SKM-1 treated with dmso at 0.1 percent for 144 hours (cell line): Measurements from ENCODE around the gene SPOCK1.
"Not testable (repeated sequence)": the region's sequence is repeated elsewhere in the genome, so short reads cannot be mapped to it uniquely, and the experiment has no call there.

Experiments used
- DNase-seq: peaks from one replicate; lab custom pipeline; 2025; ENCODE audit not compliant: unreplicated experiment; lab: John Stamatoyannopoulos, UW

Gene SPOCK1

DNA sequence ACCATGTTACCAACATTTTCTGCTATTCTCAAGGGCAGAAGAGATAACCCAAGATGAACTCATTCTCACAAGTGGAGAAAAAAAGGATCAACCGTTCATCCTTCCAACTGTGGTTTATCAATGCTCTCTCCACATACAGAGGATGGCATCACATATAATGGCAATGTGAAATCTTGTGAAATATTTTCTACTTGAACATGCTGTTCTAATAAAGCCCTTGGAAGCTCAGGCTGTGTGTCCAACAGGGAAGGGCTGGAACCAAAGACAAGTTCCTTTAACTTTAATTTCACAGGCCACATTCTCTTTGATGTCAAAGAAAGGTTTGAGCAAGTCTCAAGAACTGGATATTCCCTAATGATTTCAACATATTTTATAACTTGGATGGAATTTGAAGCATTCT, 230.5 kb downstream of the SPOCK1 start:
- DNase-seq: no peak

DNA sequence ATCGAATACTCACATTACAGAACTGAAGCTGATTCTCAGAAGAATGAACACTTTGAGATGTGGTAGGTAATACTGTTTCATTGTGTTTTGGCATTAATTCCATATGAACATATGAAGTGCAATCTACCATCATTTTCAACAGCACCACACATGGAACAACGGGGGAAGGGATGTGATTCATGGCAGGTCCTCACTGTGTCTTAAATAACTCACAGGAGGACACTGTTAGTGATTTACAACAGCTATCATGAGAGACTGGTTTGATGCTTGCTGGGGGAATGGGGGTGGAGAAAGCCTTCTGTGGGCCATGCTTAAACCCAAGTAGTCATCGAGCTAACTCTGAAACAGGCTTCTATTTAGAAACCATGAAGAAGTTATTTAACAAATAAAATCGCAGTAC, 232.9 kb downstream of the SPOCK1 start:
- no peak for DNase-seq

GRCh38 chr5:137265457-137265856, 233.7 kb downstream of the SPOCK1 start:
- no peak for DNase-seq

DNA sequence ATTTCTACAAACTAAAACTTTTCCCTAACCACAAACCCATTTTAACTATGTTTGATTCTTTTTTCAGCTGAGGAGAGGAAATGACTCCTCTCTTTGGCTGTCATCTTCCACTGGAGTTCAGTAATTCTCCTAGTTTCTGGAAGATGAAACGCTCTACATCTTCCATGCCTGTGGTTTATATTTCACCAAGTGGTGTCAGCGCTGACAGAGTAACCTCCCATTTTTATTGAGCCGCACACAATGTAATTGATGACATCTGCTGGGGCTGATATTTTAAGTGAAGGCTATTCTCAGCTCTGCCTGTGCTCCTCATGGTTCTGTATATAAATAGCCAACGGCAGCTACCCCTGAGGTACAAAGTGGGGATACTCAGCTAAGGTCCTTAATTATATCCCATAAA, 234.6 kb downstream of the SPOCK1 start:
- no peak for DNase-seq

- DNase-seq: no peak
These were observed 235.1 kb downstream of the SPOCK1 start for GRCh38 chr5:137264041-137264440.

GRCh38 chr5:137263371-137264005, 235.6 kb downstream of the SPOCK1 start:
- no peak for DNase-seq

- no peak for DNase-seq
These were observed 236.3 kb downstream of the SPOCK1 start for GRCh38 chr5:137262818-137263217.

GRCh38 chr5:137260820-137261695, 238.1 kb downstream of the SPOCK1 start:
- no peak for DNase-seq

- not testable (repeated sequence) for DNase-seq
These were observed 240.0 kb downstream of the SPOCK1 start for GRCh38 chr5:137259115-137259514.

DNA sequence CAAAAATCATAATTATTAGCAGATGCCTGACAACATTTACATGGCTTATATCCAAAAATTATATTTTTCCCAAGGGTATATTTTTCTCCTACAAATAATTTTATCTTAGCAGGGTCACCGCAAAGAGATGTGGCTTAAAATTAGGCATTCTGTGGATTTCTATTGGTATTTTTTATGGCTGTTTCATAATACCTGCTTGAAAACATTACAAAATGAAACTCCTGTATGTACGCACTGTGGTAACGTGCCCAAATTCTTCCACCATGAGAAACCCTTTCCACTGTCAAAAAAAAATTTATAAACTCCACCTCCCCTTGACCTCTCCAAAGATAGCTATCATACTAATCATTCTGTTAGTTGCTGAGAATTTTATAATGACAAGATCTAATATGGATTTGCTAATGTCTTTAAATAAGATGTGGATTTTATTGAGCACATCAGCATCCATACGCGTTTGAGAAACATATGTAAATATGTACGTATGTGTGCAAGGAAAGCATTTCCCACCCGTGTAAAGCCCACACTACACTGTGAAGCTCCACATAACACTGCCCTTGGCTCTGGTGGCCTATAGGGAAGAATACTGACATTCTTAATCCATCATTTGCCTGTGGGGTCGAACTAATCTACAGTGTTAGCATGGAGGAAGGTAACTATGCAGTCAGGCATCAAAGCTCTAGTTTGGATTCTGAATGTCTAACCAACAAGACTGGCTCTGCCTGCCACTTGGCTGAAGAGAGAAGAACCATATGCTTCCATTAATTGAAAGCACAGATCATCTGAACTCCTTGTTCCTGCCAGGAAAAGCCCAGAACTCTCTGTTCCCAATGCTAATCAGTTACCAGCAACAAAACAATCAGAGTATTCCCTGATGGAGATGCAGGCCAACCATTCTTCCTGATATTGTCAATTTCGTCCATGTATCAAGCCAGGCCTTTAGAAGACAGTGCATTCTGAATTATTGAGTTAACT, 244.7 kb downstream of the SPOCK1 start:
- no peak for DNase-seq

DNA sequence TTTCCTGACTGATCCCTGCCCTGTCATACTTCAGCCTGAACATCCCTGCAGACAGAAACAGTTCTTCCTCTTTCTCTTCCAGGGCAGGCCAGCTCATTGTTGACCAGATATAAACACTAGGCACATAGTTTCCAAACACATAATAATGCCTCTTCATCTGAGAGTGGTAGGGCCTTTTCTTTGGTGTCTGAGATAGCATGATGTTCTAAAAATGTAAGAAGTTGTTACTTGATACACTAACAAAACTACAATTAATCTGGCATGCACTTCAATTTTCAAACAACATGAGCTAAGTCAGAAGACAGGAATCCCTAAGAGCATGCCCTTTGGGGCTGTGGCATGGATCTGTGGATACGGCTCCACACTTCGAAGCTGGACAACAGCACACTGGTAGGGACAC, 246.6 kb downstream of the SPOCK1 start:
- no peak for DNase-seq

- DNase-seq: no peak
These were observed 248.7 kb downstream of the SPOCK1 start for GRCh38 chr5:137250421-137250820.

GRCh38 chr5:137248527-137248926, 250.6 kb downstream of the SPOCK1 start:
- no peak for DNase-seq

DNA sequence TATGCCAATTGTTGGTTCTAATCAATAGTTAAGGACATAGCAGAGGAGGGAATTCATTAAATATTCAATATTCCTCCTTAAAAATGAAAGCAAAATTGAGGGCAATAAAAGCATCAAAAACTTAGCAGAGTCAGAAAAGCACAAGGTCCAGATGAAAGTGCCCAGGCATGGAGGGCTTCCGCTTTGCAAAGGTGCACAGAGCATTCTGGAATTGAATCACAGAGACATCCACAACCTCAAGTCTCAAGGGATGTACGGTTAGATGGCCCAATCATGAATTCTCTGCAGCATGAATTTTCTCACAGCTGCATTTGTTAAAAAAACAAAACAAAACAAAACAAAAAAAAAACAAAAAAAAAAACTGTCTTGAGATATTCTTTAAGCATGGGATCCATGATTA, 253.7 kb downstream of the SPOCK1 start:
- DNase-seq: no peak

- DNase-seq: no peak
These were observed 258.8 kb downstream of the SPOCK1 start for GRCh38 chr5:137240285-137240684.

DNA sequence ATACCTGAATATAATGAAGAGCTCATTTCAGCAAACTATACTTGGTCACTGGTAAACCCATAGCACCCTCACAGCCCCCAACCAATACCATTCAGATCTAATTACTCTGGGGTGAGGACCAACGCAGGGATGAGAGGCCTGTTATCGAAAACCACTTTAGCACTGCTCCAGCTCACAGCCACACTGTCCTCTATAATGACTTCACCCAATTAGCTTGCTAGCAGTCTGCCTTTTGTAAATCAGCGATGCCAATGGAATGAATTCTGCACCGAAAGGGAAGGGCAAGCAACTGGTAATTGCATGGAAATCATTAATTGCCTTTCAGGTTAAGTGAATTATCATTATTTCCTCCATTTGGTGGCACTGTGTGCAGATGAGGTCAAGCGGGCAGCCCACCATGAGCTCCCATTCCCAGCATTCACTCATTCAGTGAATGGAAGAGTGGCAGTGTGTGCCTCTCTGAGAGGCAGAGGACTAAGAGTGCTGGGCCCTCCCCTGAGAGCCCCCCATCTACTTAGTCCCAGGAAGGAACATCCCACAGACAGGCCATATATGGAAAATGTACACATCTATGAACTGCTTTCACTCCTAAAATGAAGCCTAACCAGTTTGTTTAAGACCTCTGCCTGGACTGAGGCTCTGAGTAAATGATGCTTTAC, 262.1 kb downstream of the SPOCK1 start:
- DNase-seq: no peak

- no peak for DNase-seq
These were observed 262.9 kb downstream of the SPOCK1 start for GRCh38 chr5:137236252-137236651.

- DNase-seq: no peak
These were observed 263.9 kb downstream of the SPOCK1 start for GRCh38 chr5:137234973-137235943.

GRCh38 chr5:137233726-137234125, 265.4 kb downstream of the SPOCK1 start:
- no peak for DNase-seq

- DNase-seq: not testable (repeated sequence)
These were observed 265.8 kb downstream of the SPOCK1 start for GRCh38 chr5:137233304-137233703.
